HepG2 (cell line): ENCODE data around the gene ULBP2. TPM values are rescaled to one million over a fixed set of nuclear protein-coding genes. Genes with fewer than 3 reads are reported as not detected.
"Not testable (repeated sequence)": the region's sequence is repeated elsewhere in the genome, so short reads cannot be mapped to it uniquely, and the experiment has no call there.

Experiments used
- ATAC-seq: fragments of 200-7000 bp; cut with Tn5 transposase; 3 replicates; pipeline ENCODE4 v1.9.1; 2020; ENCODE audit warnings: mild to moderate bottlenecking, moderate library complexity
- BruUV-seq: library from RNA; stranded (reverse); fragments of 400-500 nt; replicated peaks from 2 replicates; lab custom pipeline; 2021; lab: Mats Ljungman, UMichigan
- CTCF ChIA-PET: fragments of 300-600 bp; formaldehyde crosslinking; extraction: SDS; loops from one replicate; lab custom pipeline; 2021; ENCODE audit warnings: low total read pairs, inconsistent platforms, low intra/inter-chr PET ratio; lab: Yijun Ruan, JAX
- POLR2A ChIA-PET: fragments of 350-600 bp; sonication (Branson Sonifier 250); formaldehyde crosslinking; loops from one replicate; lab custom pipeline; 2020; ENCODE audit warnings: antibody characterized with exemption, inconsistent platforms; lab: Yijun Ruan, JAX
- DNase-seq: peaks from one replicate; pipeline ENCODE4 v3.0.0-alpha.2; 2015; ENCODE audit warnings: low spot score
- FAIRE-seq: peaks from 3 replicates; lab custom pipeline; 2011; peaks lifted over from hg19 to GRCh38; lab: Jason Lieb, UNC
- H2AFZ ChIP-seq: one replicate; pipeline ENCODE4 v1.6.1; 2011; ENCODE audit warnings: low read length, inconsistent platforms
- H3K27ac ChIP-seq: fragments of 300-600 bp; 3 replicates; pipeline ENCODE4 v1.8.0; 2011; ENCODE audit warnings: mixed run types, mild to moderate bottlenecking, mixed read lengths, low read length, inconsistent platforms; ENCODE audit not compliant: insufficient read depth; ENCODE audit errors: extremely low read length
- H3K27me3 ChIP-seq, 2 experiments: fragments of 200-600 bp in 1 of 2; 2 replicates in 1 of 2; 3 replicates in 1 of 2; pipeline versions ENCODE4 v1.6.0 to v1.8.0; 2011; ENCODE audit warnings: low read length in 2 of 2, mild to moderate bottlenecking in 2 of 2, moderate library complexity in 2 of 2, inconsistent platforms in 1 of 2; ENCODE audit not compliant: insufficient read depth in 2 of 2, control insufficient read depth in 1 of 2
- H3K36me3 ChIP-seq, 2 experiments: fragments of 200-600 bp in 1 of 2; replicated peaks in 1 of 2; 2 replicates in 1 of 2; 3 replicates in 1 of 2; pipeline versions ENCODE4 v1.5.1 to v1.8.0; 2011; ENCODE audit warnings: low read length in 2 of 2, inconsistent platforms in 1 of 2; ENCODE audit not compliant: insufficient read depth in 2 of 2, control insufficient read depth in 1 of 2
- H3K4me1 ChIP-seq: 2 replicates; pipeline ENCODE4 v1.5.1; 2012; ENCODE audit warnings: low read length, inconsistent platforms; ENCODE audit not compliant: insufficient read depth
- H3K4me2 ChIP-seq: 2 replicates; pipeline ENCODE4 v1.6.0; 2011; ENCODE audit warnings: low read depth, low read length, inconsistent platforms
- H3K4me3 ChIP-seq, 3 experiments: fragments of 200-600 bp in 1 of 3; sonication (generic), shearing (Covaris generic) in 1 of 3; replicated peaks in 1 of 3; 2 replicates each; pipeline ENCODE4 v1.5.1; 2011 to 2016; ENCODE audit warnings: low read length in 3 of 3, inconsistent platforms in 2 of 3, low read depth in 2 of 3, mild to moderate bottlenecking in 2 of 3, control low read depth in 1 of 3, mixed read lengths in 1 of 3; ENCODE audit not compliant: insufficient read depth in 1 of 3
- H3K79me2 ChIP-seq: one replicate; pipeline ENCODE4 v1.6.1; 2011; ENCODE audit warnings: low read length, inconsistent platforms; ENCODE audit not compliant: insufficient read depth
- H3K9ac ChIP-seq: 2 replicates; pipeline ENCODE4 v1.6.0; 2011; ENCODE audit warnings: mild to moderate bottlenecking, low read depth, low read length, inconsistent platforms; ENCODE audit not compliant: insufficient read depth
- H3K9me3 ChIP-seq: 2 replicates; pipeline ENCODE4 v1.5.1; 2012; ENCODE audit warnings: mild to moderate bottlenecking, low read length
- H4K20me1 ChIP-seq: 2 replicates; pipeline ENCODE4 v1.6.0; 2011; ENCODE audit warnings: inconsistent platforms, mild to moderate bottlenecking, low read length, moderate library complexity; ENCODE audit not compliant: insufficient read depth
- HNRNPH1 ChIP-seq: fragments of 200-400 bp; formaldehyde crosslinking; optimal IDR thresholded peaks from 2 replicates; pipeline ENCODE3; 2017; ENCODE audit warnings: mild to moderate bottlenecking, low read depth, low read length
- USF2 ChIP-seq, 2 experiments: sonication (generic) in 1 of 2; formaldehyde crosslinking in 1 of 2; IDR thresholded peaks; 2 replicates each; pipeline versions ENCODE4 v1.5.1 to v1.6.1; 2011 to 2020; ENCODE audit warnings: borderline replicate concordance in 1 of 2, low read depth in 1 of 2, low read length in 1 of 2, mild to moderate bottlenecking in 1 of 2, missing genetic modification reagents in 1 of 2, moderate library complexity in 1 of 2
- ZNF207 ChIP-seq: fragments of 450-650 bp; IDR thresholded peaks from 2 replicates; pipeline ENCODE4 v1.6.1; 2016; ENCODE audit warnings: antibody characterized with exemption, borderline replicate concordance
- WGBS: methylation state at CpG from one replicate; pipeline ENCODE4 v1.1.6; 2017; ENCODE audit warnings: low lambda C conversion rate; 5-methylcytosine and 5-hydroxymethylcytosine counted together
- in situ Hi-C: cut with HindIII; loops from 2 replicates; pipeline ENCODE4 v1.10.0; 2017; ENCODE audit warnings: low pct_unique_long_range_greater_than_20kb; ENCODE audit not compliant: extremely low pct_ligation_motif_present
- intact Hi-C: fragments of 100-400 bp; cut with micrococcal nuclease; formaldehyde crosslinking; loops from one replicate; pipeline ENCODE4 v1.10.0; 2022; ENCODE audit not compliant: unreplicated experiment
- polyA plus RNA-seq, 8 experiments: library from polyadenylated mRNA; depleted of rRNA in 3 of 8; stranded (reverse) in 7 of 8; unstranded in 1 of 8; fragments of >200 nt; fragmentation: Illumina TruSeq in 4 of 8; extraction: Trizol in 4 of 8; gene quantifications; 2 replicates each; pipeline versions ENCODE4 v1.2.1 to v1.2.3, GENCODE V29; 2011 to 2016; ENCODE audit warnings: low read depth in 4 of 8, missing spikeins in 1 of 8, mixed read lengths in 1 of 8; ENCODE audit not compliant: insufficient read depth in 1 of 8
- total RNA-seq, 5 experiments: library from RNA; depleted of rRNA; stranded (reverse); fragments of >200 nt; fragmentation: Illumina TruSeq; extraction: Trizol; gene quantifications; 2 replicates each; pipeline ENCODE4 v1.2.3, GENCODE V29; 2016; ENCODE audit warnings: low read depth in 1 of 5
- TF ChIP-seq, protein P1 (sequence below), 2 experiments: fragments of 450-650 bp in 1 of 2; sonication (generic) in 1 of 2; formaldehyde crosslinking in 1 of 2; IDR thresholded peaks; 2 replicates each; pipeline versions ENCODE4 v1.6.1 to v1.8.0; 2016 to 2022; ENCODE audit warnings: antibody characterized with exemption in 1 of 2, mild to moderate bottlenecking in 1 of 2, missing genetic modification reagents in 1 of 2

Gene ULBP2
- total and polyA plus RNA-seq, 2 of the 13 experiments (the other 11 are each of a cell fraction or from before 2014, with no cell fraction given): not detected

GRCh38 chr6:149925974-149926777, 15.6 kb upstream of the ULBP2 start (continued):
- TF ChIP-seq, protein P1, sequence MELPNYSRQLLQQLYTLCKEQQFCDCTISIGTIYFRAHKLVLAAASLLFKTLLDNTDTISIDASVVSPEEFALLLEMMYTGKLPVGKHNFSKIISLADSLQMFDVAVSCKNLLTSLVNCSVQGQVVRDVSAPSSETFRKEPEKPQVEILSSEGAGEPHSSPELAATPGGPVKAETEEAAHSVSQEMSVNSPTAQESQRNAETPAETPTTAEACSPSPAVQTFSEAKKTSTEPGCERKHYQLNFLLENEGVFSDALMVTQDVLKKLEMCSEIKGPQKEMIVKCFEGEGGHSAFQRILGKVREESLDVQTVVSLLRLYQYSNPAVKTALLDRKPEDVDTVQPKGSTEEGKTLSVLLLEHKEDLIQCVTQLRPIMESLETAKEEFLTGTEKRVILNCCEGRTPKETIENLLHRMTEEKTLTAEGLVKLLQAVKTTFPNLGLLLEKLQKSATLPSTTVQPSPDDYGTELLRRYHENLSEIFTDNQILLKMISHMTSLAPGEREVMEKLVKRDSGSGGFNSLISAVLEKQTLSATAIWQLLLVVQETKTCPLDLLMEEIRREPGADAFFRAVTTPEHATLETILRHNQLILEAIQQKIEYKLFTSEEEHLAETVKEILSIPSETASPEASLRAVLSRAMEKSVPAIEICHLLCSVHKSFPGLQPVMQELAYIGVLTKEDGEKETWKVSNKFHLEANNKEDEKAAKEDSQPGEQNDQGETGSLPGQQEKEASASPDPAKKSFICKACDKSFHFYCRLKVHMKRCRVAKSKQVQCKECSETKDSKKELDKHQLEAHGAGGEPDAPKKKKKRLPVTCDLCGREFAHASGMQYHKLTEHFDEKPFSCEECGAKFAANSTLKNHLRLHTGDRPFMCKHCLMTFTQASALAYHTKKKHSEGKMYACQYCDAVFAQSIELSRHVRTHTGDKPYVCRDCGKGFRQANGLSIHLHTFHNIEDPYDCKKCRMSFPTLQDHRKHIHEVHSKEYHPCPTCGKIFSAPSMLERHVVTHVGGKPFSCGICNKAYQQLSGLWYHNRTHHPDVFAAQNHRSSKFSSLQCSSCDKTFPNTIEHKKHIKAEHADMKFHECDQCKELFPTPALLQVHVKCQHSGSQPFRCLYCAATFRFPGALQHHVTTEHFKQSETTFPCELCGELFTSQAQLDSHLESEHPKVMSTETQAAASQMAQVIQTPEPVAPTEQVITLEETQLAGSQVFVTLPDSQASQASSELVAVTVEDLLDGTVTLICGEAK (IDR thresholded peaks at IDR 0.05): no peak
- TF ChIP-seq, protein P1 (CRISPR knock-in tag; IDR thresholded peaks at IDR 0.05): no peak; the same call in 1 of the 2 replicates
- no peak for TF ChIP-seq ZNF207
- no peak for TF ChIP-seq HNRNPH1
- no peak for TF ChIP-seq USF2 (IDR thresholded peaks at IDR 0.05; ENCODE audit: low read depth, low read length)
- no peak for TF ChIP-seq USF2 (CRISPR knock-in tag; IDR thresholded peaks at IDR 0.05; ENCODE audit: borderline replicate concordance)

- H3K9ac ChIP-seq, FAIRE-seq, H3K27ac ChIP-seq, H4K20me1 ChIP-seq, in situ Hi-C loops, BruUV-seq, H3K36me3 ChIP-seq, H3K9me3 ChIP-seq, H3K4me2 ChIP-seq, ATAC-seq, H2AFZ ChIP-seq, POLR2A ChIA-PET, DNase-seq, H3K4me3 ChIP-seq, H3K79me2 ChIP-seq: not testable (repeated sequence)
- Histone ChIP-seq H3K27me3 (peaks cover 8 to 53% of the 10 kb centered on the region in 2 experiments; a peak in 4 of 5 replicates), H3K4me1 (peaks cover 34% of the 10 kb centered on the region)
- intact Hi-C loops: loop anchor here (2.0 kb wide), 3 partner anchors 62 to 360 kb away; partner anchors contain the start of genes GINM1 and LRP11
- CTCF ChIA-PET: interaction anchor here (2.1 to 2.4 kb wide), 2 partner anchors 86 to 93 kb away, joined by 19 to 50 read pairs; no protein-coding TSS in a partner anchor
- 28% methylated on average over 4 of the region's 4 CpGs for WGBS
Measured at GRCh38 chr6:149927025-149927424, 14.8 kb upstream of the ULBP2 start.
